ENCODE results near the gene UTP20. TPM values are rescaled to one million over a fixed set of nuclear protein-coding genes. Genes with fewer than 3 reads are reported as not detected.

UTP20 gene
- 1 to 10 TPM; 5.3 to 8.3 (median 7.8) TPM for total RNA-seq
- polyA plus RNA-seq, result 1 to 10 TPM; 1.5 to 4.8 TPM
- long read RNA-seq, donor 1, partial matches to known transcripts, result 2 of 2 reads
- long read RNA-seq, donor 1, other reads (novel, unspliced or antisense), result 0 of 2 reads
- long read RNA-seq, donor 2, partial matches to known transcripts, result 11 of 11 reads
- long read RNA-seq, donor 2, other reads (novel, unspliced or antisense), result 0 of 11 reads
- long read RNA-seq, donor 3, partial matches to known transcripts, result 5 of 6 reads
- long read RNA-seq, donor 3, other reads (novel, unspliced or antisense), result 1 of 6 reads

- 0 to 1% (median 0%) methylated on average over 23 to 34 of the region's 34 CpGs for WGBS, 4 donors
- Histone ChIP-seq H3K27me3 (no peaks in the 10 kb centered on the region), H3K27ac (peak within 1 kb of the TSS in 4 of 12 donors; percentile 23 to 33 (median 26)), H3K4me3 (peak within 1 kb of the TSS; percentile 51 to 92 (median 78)), H3K36me3 (peaks cover 0 to 32% (median 17%) of the 10 kb centered on the region in 9 donors), H3K4me1 (peaks cover 0 to 12% (median 7%) of the 10 kb centered on the region in 12 donors), H3K9me3 (no peaks in the 10 kb centered on the region)
- intact Hi-C loops (cut with DNase I), result no loop called here
- ATAC-seq (peak; percentile 100), DNase-seq (peak; percentile 90 to 97 (median 92))
- peak in 1 of 2 donors; percentile 40 for TF ChIP-seq POLR2A (IDR thresholded peaks at IDR 0.05)
- TF ChIP-seq, protein P1, sequence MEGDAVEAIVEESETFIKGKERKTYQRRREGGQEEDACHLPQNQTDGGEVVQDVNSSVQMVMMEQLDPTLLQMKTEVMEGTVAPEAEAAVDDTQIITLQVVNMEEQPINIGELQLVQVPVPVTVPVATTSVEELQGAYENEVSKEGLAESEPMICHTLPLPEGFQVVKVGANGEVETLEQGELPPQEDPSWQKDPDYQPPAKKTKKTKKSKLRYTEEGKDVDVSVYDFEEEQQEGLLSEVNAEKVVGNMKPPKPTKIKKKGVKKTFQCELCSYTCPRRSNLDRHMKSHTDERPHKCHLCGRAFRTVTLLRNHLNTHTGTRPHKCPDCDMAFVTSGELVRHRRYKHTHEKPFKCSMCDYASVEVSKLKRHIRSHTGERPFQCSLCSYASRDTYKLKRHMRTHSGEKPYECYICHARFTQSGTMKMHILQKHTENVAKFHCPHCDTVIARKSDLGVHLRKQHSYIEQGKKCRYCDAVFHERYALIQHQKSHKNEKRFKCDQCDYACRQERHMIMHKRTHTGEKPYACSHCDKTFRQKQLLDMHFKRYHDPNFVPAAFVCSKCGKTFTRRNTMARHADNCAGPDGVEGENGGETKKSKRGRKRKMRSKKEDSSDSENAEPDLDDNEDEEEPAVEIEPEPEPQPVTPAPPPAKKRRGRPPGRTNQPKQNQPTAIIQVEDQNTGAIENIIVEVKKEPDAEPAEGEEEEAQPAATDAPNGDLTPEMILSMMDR (IDR thresholded peaks at IDR 0.05), result no peak
Observed at GRCh38 chr12:101280006-101280505, at the start of gene UTP20. Gene UTP20, plus strand, starts transcription at chr12:101280105. Its CDS starts 178 bp downstream, at chr12:101280283.

DNA sequence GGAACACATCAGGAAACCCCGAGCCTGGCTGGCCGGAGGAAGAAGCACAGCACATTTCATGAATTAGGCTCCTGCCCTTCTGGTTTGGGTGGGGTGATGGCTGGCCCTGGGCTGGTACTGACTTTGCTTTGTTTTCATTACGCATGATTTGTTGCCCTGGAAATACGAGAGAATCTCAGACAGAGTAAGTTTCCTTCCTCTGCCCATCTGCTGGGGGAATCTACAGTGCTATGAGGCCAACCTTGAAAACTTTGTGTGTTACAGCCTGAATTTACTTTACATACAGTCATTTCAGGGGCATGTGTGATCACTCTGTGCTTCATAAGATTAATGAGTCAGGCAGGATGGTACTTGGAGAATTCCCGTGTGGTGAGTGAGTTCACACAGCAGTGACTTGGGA, 49.4 kb upstream of the UTP20 start:
- no peak for ATAC-seq
- TF ChIP-seq, protein P1 (IDR thresholded peaks at IDR 0.05), result no peak
- TF ChIP-seq POLR2A (IDR thresholded peaks at IDR 0.05), result no peak
- H3K4me1 ChIP-seq, result no peaks in the 10 kb centered on the region
- intact Hi-C loops (cut with DNase I), result no loop called here
- peaks cover 0 to 5% (median 0%) of the 10 kb centered on the region in 9 donors for H3K27me3 ChIP-seq
- H3K4me3 ChIP-seq, result no peak overlapping the region
- H3K9me3 ChIP-seq, result no peaks in the 10 kb centered on the region
- WGBS, 4 donors, result 55 to 71% (median 66%) methylated on average over 5 of the region's 5 CpGs
- H3K36me3 ChIP-seq, result no peaks in the 10 kb centered on the region
- no peak overlapping the region for H3K27ac ChIP-seq
- no peak for DNase-seq

- H3K4me1 ChIP-seq, result no peaks in the 10 kb centered on the region
- intact Hi-C loops (cut with DNase I), result no loop called here
- H3K9me3 ChIP-seq, result no peaks in the 10 kb centered on the region
- H3K27me3 ChIP-seq, result peaks cover 0 to 5% (median 0%) of the 10 kb centered on the region in 9 donors
- 66 to 78% (median 68%) methylated on average over 4 of the region's 4 CpGs for WGBS, 4 donors
- H3K4me3 ChIP-seq, result no peak overlapping the region
- no peak overlapping the region for H3K27ac ChIP-seq
- ATAC-seq (no peak), DNase-seq (no peak)
- no peaks in the 10 kb centered on the region for H3K36me3 ChIP-seq
- TF ChIP-seq, protein P1 (IDR thresholded peaks at IDR 0.05), result no peak
- TF ChIP-seq POLR2A (IDR thresholded peaks at IDR 0.05), result no peak
Observed at GRCh38 chr12:101231636-101232035, 48.3 kb upstream of the UTP20 start.

GRCh38 chr12:101235686-101236085, 44.2 kb upstream of the UTP20 start:
- 73 to 82% (median 78%) methylated on average over 2 of the region's 2 CpGs for WGBS, 4 donors
- Histone ChIP-seq H3K36me3 (no peaks in the 10 kb centered on the region), H3K27ac (no peak overlapping the region), H3K4me1 (no peaks in the 10 kb centered on the region), H3K4me3 (no peak overlapping the region), H3K9me3 (no peaks in the 10 kb centered on the region), H3K27me3 (peaks cover 0 to 5% (median 0%) of the 10 kb centered on the region in 9 donors)
- intact Hi-C loops (cut with DNase I), result no loop called here
- TF ChIP-seq, protein P1 (IDR thresholded peaks at IDR 0.05), result no peak
- TF ChIP-seq POLR2A (IDR thresholded peaks at IDR 0.05), result no peak
- no peak for ATAC-seq
- DNase-seq, result no peak
